H1 (cell line): ENCODE results near the gene ZFAND3. TPM values are rescaled to one million over a fixed set of nuclear protein-coding genes. Genes with fewer than 3 reads are reported as not detected.

Experiments used
- ATF2 ChIP-seq: IDR thresholded peaks from 2 replicates; pipeline ENCODE4 v1.6.1; 2012; ENCODE audit warnings: low read length, inconsistent platforms
- polyA plus RNA-seq, 7 experiments: library from polyadenylated mRNA; depleted of rRNA in 3 of 7; stranded (reverse) in 5 of 7; unstranded in 2 of 7; fragments of >200 nt in 5 of 7; fragments of 200-250 nt in 2 of 7; gene quantifications; 1 replicate in 5 of 7; 2 replicates in 1 of 7; 4 replicates in 1 of 7; pipeline versions ENCODE4 v1.2.1 to v1.2.3, GENCODE V29; 2011 to 2013; ENCODE audit warnings: missing spikeins in 2 of 7, mixed read lengths in 2 of 7
- total RNA-seq: library from RNA; stranded (reverse); fragmentation: NEBNext Ultra II Directional; extraction: Animal tissue kit (Norgen Biotek cat#: 25700); gene quantifications from 2 replicates; pipeline ENCODE4 v1.2.1, GENCODE V29; 2021

Gene ZFAND3
- total and polyA plus RNA-seq, 2 of the 8 experiments (the other 6 are each of a cell fraction or from before 2014, with no cell fraction given), result 13.0 to 51.3 TPM

DNA sequence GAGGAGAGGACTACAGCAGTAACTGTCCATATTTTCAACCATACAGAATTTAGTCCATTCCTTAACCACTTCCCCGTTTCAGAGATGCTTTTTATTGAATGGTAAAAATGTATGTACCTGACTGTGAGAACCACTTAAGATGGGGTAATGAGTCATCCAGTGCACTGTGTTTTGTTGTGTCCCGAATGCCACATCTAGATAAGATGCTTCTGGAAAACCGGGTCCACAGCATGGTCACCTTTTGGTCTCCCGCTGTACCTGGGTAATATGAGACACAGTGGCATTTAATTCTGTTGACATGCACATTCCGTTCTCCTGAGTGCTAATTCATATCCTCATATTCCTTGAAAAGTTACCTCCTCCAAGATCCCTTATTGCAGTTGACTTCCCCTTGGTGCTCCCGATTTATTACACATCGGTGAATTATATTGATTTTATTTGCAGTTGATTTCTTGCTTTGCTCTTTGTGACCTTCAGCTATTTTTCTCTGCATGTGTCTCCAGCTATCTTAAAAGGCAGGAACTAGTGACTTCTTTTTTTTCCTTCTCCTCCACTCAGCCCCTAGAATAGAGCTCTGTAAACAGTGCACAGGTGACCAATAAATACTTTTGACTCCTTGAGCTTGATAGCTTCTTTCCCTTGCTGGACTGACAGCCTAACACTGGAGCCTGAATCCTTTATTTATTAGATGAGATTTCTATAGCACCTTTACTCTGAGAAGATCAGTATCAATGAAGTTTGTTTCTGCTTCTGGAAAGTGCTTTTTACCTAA is 314.6 kb downstream of the ZFAND3 start (continued):
- no peak for TF ChIP-seq ATF2
